AG04450 (cell line): ENCODE data around the gene NUDT12. TPM values are rescaled to one million over a fixed set of nuclear protein-coding genes. Genes with fewer than 3 reads are reported as not detected.

Experiments used
- CTCF ChIA-PET: fragments of 300-600, 350-600 bp; formaldehyde crosslinking; extraction: SDS; loops from one replicate; lab custom pipeline; 2022; ENCODE audit warnings: antibody characterized with exemption, inconsistent platforms; lab: Charles Lee
- POLR2A ChIA-PET: fragments of 350-600 bp; formaldehyde crosslinking; extraction: SDS; loops from one replicate; lab custom pipeline; 2021; ENCODE audit warnings: antibody characterized with exemption, inconsistent platforms; lab: Yijun Ruan, JAX
- DNase-seq: peaks from one replicate; pipeline ENCODE4 v3.0.0-alpha.2; 2011; ENCODE audit warnings: low read depth, low spot score
- H3K27ac ChIP-seq: one replicate; pipeline ENCODE4 v1.5.1; 2012; ENCODE audit warnings: low read depth, low read length, control low read depth
- H3K27me3 ChIP-seq: one replicate; pipeline ENCODE4 v1.6.0; 2012; ENCODE audit warnings: low read length; ENCODE audit not compliant: control insufficient read depth, insufficient read depth
- H3K4me3 ChIP-seq: 2 replicates; pipeline ENCODE4 v1.5.1; 2011; ENCODE audit warnings: mild to moderate bottlenecking, low read depth, low read length, control low read depth
- H3K9me3 ChIP-seq: 2 replicates; pipeline ENCODE4 v1.5.1; 2012; ENCODE audit warnings: low read length; ENCODE audit not compliant: control insufficient read depth, insufficient read depth
- polyA plus RNA-seq: library from polyadenylated mRNA; depleted of rRNA; stranded (reverse); fragments of >200 nt; gene quantifications from 2 replicates; pipeline ENCODE4 v1.2.3, GENCODE V29; 2011
- TF ChIP-seq, protein P1 (sequence below): IDR thresholded peaks from 2 replicates; pipeline ENCODE4 v1.5.1; 2011; ENCODE audit warnings: low read depth, low read length, control low read depth, inconsistent platforms

Gene NUDT12
- polyA plus RNA-seq, 1 experiment, result 12.3 TPM

DNA sequence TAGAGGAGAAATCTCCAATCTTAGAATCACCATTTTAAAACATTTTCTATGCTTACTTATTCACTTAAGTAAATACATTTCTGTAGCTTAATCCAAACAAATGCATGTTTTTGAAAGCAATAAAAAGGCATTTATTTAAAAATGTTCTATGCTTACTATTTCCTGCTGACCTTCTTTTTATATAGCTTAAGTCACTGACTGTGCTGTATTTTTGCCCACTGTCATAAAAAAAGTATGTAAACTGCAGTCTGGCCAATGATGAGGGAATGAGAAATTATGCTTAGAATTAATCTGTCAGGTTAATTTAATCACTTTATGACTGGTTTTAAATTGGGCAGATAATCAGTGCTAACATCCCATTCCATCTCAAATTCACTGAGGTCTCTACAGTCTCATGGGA, 20.1 kb downstream of the NUDT12 start:
- DNase-seq, result no peak
- Histone ChIP-seq H3K27ac (no peak overlapping the region), H3K4me3 (no peak overlapping the region), H3K27me3 (no peaks in the 10 kb centered on the region), H3K9me3 (no peaks in the 10 kb centered on the region)
- TF ChIP-seq, protein P1, sequence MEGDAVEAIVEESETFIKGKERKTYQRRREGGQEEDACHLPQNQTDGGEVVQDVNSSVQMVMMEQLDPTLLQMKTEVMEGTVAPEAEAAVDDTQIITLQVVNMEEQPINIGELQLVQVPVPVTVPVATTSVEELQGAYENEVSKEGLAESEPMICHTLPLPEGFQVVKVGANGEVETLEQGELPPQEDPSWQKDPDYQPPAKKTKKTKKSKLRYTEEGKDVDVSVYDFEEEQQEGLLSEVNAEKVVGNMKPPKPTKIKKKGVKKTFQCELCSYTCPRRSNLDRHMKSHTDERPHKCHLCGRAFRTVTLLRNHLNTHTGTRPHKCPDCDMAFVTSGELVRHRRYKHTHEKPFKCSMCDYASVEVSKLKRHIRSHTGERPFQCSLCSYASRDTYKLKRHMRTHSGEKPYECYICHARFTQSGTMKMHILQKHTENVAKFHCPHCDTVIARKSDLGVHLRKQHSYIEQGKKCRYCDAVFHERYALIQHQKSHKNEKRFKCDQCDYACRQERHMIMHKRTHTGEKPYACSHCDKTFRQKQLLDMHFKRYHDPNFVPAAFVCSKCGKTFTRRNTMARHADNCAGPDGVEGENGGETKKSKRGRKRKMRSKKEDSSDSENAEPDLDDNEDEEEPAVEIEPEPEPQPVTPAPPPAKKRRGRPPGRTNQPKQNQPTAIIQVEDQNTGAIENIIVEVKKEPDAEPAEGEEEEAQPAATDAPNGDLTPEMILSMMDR, result no peak
- CTCF ChIA-PET, result no interaction called here
- POLR2A ChIA-PET, result no interaction called here

DNA sequence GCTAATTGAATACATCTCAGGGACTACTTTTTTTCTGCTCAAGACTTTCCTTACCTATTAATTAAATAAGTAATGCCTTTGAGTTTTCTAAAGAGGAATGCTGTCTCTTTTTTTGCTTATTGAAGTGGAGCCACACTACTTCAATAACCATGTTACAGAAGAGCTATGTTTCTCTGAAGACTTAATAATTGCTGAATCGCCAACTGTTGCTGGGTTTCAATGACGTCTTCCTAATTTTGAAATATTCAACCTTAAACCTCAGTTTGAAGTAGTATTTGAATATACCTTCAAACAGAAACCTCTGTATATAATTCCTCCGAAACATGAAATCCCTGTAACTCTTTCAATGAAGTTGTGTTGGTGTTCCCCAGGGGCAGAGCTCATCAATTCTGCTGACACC, 21.0 kb downstream of the NUDT12 start:
- Histone ChIP-seq H3K27ac (no peak overlapping the region), H3K27me3 (no peaks in the 10 kb centered on the region), H3K4me3 (no peak overlapping the region), H3K9me3 (no peaks in the 10 kb centered on the region)
- TF ChIP-seq, protein P1, result no peak
- no peak for DNase-seq
- ChIA-PET CTCF (no interaction called here), POLR2A (no interaction called here)

DNA sequence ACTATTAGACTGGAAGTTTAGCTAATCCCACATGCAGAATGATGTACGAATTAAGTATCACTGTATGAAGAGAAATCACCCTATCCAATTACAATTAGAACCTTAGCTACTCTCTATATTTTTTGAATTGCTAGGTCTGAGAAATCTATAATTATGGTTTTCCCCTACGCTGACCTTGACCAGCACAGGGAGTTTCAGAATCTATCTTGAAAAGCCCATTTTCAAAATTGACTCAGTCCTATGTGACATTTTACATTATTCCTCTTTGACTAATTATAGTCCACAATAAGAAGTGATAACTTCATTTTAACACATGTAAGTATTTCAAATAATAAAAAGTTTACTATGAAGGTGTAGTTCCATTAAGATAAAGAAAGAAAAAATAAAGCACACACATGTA, 21.5 kb downstream of the NUDT12 start:
- H3K9me3 ChIP-seq, result no peaks in the 10 kb centered on the region
- CTCF ChIA-PET, result no interaction called here
- H3K27me3 ChIP-seq, result no peaks in the 10 kb centered on the region
- DNase-seq, result no peak
- H3K27ac ChIP-seq, result no peak overlapping the region
- H3K4me3 ChIP-seq, result no peak overlapping the region
- POLR2A ChIA-PET, result no interaction called here
- TF ChIP-seq, protein P1, result no peak

DNA sequence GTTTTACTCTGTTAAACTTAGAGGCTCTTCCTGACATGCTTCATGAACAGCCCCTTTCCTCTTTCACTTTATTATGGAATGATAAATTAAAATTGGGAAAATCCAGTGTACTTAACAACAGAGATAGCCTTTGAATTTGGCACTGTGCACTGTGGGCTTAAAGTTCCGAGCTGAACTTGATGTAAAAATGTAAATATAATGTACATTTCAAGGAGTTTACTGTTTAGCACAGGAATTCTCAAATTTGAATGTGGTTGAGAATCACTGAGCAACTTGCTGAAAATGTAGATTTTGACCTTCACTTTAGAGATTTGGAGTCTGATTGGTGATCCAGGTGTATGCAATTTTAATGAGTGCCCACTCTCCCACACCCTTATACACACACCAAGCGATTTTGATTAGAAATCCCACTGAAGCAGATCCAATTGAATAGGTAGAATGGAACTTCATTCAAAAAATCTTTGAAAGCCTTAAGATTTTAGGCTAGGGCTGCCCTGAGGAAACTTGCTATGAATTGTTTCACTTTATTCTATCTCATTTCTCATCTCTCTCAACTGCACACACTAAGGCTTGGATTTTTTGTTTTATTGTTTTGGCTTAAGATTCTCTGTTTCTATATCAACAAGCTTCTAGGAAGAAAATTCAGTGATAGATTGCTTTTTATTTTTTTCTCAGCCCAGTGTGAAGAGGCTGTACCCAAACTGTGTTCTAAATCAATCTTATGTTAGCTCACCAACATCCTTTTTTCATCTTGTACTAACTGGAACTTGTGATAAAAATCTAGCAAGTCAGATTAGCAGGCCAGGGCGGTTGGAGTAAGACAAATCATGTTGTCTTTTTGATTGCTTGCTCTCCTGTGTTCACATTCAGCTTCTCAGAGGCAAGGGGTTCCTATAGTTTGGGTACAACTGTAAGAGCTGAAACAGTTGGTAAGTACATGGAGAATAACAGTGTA, 22.9 kb downstream of the NUDT12 start:
- Histone ChIP-seq H3K9me3 (no peaks in the 10 kb centered on the region), H3K27ac (no peak overlapping the region), H3K4me3 (no peak overlapping the region), H3K27me3 (no peaks in the 10 kb centered on the region)
- ChIA-PET CTCF (no interaction called here), POLR2A (no interaction called here)
- TF ChIP-seq, protein P1, result no peak
- no peak for DNase-seq

DNA sequence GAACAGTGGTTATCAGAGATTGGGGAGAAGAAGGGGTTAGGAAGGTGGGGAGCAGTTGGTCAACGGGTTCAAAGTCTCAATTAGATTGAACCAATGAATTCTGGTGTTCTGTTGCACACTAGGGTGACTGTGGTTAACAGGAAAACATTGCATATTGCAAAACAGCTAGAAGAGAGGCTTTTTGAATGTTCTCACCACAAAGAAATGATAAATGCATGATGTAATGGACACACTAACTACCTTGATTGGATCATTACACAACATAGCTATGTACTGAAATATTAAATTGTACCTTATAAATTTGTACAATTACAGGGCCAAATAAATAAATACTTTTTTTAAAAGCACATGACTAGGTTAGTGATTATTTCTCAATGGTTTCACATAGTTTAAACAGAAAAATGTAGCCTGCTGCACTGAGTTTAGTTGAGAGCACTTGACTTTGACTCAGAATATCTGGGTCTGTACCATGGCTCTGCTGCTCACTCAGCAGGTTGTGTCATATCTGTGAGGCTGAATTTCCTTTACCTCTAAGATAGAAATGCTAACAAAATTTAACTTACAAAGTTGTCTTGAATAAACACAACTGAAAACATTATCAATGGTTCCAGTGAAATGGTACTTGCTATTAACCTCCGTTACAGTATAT, 30.4 kb downstream of the NUDT12 start:
- TF ChIP-seq, protein P1, result no peak
- POLR2A ChIA-PET, result no interaction called here
- Histone ChIP-seq H3K4me3 (no peak overlapping the region), H3K9me3 (no peaks in the 10 kb centered on the region), H3K27ac (no peak overlapping the region), H3K27me3 (no peaks in the 10 kb centered on the region)
- DNase-seq, result no peak
- CTCF ChIA-PET, result no interaction called here
